ENCODE results near the gene CHN2. TPM values are rescaled to one million over a fixed set of nuclear protein-coding genes. Genes with fewer than 3 reads are reported as not detected.

CHN2 gene
- total RNA-seq, 1 donor from 2014 or later = 0.50 TPM

- no peaks in the 10 kb centered on the region for H3K9me3 Mint-ChIP-seq (ENCODE audit: low read depth)
- H3K4me1 Mint-ChIP-seq (ENCODE audit: low read depth) = peaks cover 2% of the 10 kb centered on the region
- no peak for DNase-seq (ENCODE audit: low spot score)
- no peak overlapping the region for H3K27ac Mint-ChIP-seq (ENCODE audit: unreplicated experiment)
- H3K4me3 Mint-ChIP-seq (ENCODE audit: unreplicated experiment) = no peak overlapping the region
- TF ChIP-seq, protein P1, sequence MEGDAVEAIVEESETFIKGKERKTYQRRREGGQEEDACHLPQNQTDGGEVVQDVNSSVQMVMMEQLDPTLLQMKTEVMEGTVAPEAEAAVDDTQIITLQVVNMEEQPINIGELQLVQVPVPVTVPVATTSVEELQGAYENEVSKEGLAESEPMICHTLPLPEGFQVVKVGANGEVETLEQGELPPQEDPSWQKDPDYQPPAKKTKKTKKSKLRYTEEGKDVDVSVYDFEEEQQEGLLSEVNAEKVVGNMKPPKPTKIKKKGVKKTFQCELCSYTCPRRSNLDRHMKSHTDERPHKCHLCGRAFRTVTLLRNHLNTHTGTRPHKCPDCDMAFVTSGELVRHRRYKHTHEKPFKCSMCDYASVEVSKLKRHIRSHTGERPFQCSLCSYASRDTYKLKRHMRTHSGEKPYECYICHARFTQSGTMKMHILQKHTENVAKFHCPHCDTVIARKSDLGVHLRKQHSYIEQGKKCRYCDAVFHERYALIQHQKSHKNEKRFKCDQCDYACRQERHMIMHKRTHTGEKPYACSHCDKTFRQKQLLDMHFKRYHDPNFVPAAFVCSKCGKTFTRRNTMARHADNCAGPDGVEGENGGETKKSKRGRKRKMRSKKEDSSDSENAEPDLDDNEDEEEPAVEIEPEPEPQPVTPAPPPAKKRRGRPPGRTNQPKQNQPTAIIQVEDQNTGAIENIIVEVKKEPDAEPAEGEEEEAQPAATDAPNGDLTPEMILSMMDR (IDR thresholded peaks at IDR 0.05) = no peak
- H3K36me3 Mint-ChIP-seq (ENCODE audit: low read depth) = no peaks in the 10 kb centered on the region
- peaks cover 4% of the 10 kb centered on the region for H3K27me3 Mint-ChIP-seq (ENCODE audit: low read depth)
Measured at GRCh38 chr7:29410996-29411395, 216.4 kb downstream of the CHN2 start.

GRCh38 chr7:29412912-29413311 is 218.3 kb downstream of the CHN2 start:
- no peak for DNase-seq (ENCODE audit: low spot score)
- no peaks in the 10 kb centered on the region for H3K9me3 Mint-ChIP-seq (ENCODE audit: low read depth)
- H3K27ac Mint-ChIP-seq (ENCODE audit: unreplicated experiment) = no peak overlapping the region
- H3K36me3 Mint-ChIP-seq (ENCODE audit: low read depth) = no peaks in the 10 kb centered on the region
- peaks cover 2% of the 10 kb centered on the region for H3K4me1 Mint-ChIP-seq (ENCODE audit: low read depth)
- TF ChIP-seq, protein P1 (IDR thresholded peaks at IDR 0.05) = no peak
- H3K27me3 Mint-ChIP-seq (ENCODE audit: low read depth) = peaks cover 4% of the 10 kb centered on the region
- no peak overlapping the region for H3K4me3 Mint-ChIP-seq (ENCODE audit: unreplicated experiment)

- no peaks in the 10 kb centered on the region for H3K36me3 Mint-ChIP-seq (ENCODE audit: low read depth)
- peaks cover under 1% of the 10 kb centered on the region for H3K27me3 Mint-ChIP-seq (ENCODE audit: low read depth)
- no peaks in the 10 kb centered on the region for H3K9me3 Mint-ChIP-seq (ENCODE audit: low read depth)
- no peak overlapping the region for H3K4me3 Mint-ChIP-seq (ENCODE audit: unreplicated experiment)
- TF ChIP-seq, protein P1 (IDR thresholded peaks at IDR 0.05) = no peak
- H3K4me1 Mint-ChIP-seq (ENCODE audit: low read depth) = peaks cover 2% of the 10 kb centered on the region
- no peak for DNase-seq (ENCODE audit: low spot score)
- H3K27ac Mint-ChIP-seq (ENCODE audit: unreplicated experiment) = no peak overlapping the region
Measured at GRCh38 chr7:29413626-29414136, 219.1 kb downstream of the CHN2 start.

DNA sequence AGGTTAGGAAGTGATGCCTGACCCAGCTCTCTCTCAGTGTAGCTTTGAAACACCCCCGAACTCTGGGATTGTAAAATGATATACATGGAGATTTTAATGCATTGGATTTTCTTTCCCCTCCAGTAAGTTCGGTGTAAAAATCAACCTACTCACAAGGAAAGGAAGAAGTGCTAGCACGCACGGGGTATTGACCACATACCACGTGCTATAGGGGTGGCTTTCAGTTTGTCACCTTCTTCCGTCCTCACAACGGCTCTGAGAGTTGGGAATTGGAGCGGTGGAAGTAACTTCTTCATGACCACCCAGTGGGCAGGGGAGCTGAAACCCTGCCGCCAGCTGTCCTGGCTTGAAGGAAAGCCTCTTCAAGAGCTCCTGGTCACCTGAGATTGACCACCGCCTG is 219.6 kb downstream of the CHN2 start:
- Mint-ChIP-seq H3K27me3 (ENCODE audit: low read depth) (no peaks in the 10 kb centered on the region), H3K27ac (ENCODE audit: unreplicated experiment) (no peak overlapping the region), H3K4me3 (ENCODE audit: unreplicated experiment) (no peak overlapping the region), H3K9me3 (ENCODE audit: low read depth) (no peaks in the 10 kb centered on the region), H3K36me3 (ENCODE audit: low read depth) (no peaks in the 10 kb centered on the region), H3K4me1 (ENCODE audit: low read depth) (peaks cover 2% of the 10 kb centered on the region)
- DNase-seq (ENCODE audit: low spot score) = no peak
- TF ChIP-seq, protein P1 (IDR thresholded peaks at IDR 0.05) = no peak

DNA sequence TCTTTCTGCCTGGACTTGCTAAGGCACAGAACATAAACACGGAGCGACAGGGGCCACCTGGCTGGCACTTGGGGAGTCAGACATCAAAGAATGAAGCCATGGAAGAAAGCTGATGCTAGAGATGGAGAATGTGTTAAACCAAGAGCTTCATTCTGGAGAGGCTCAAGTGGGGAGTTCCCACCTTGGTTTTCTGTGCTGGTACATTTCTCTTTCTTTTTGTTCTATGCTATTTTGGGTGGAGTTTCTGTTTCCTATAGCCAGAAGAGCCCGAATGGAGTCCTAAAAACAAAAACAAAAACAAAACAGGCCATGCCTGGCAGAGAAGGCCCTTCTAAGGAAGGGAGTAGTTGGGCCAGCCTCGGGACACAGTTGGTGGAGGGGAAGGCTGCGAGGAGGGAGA is 220.6 kb downstream of the CHN2 start:
- no peaks in the 10 kb centered on the region for H3K27me3 Mint-ChIP-seq (ENCODE audit: low read depth)
- no peak overlapping the region for H3K4me3 Mint-ChIP-seq (ENCODE audit: unreplicated experiment)
- no peaks in the 10 kb centered on the region for H3K9me3 Mint-ChIP-seq (ENCODE audit: low read depth)
- no peak for DNase-seq (ENCODE audit: low spot score)
- peaks cover 2% of the 10 kb centered on the region for H3K4me1 Mint-ChIP-seq (ENCODE audit: low read depth)
- no peaks in the 10 kb centered on the region for H3K36me3 Mint-ChIP-seq (ENCODE audit: low read depth)
- no peak overlapping the region for H3K27ac Mint-ChIP-seq (ENCODE audit: unreplicated experiment)
- TF ChIP-seq, protein P1 (IDR thresholded peaks at IDR 0.05) = no peak
